NCI-H1436 (cell line): Measurements from ENCODE around the gene CDK14.
"Not testable (repeated sequence)": the region's sequence is repeated elsewhere in the genome, so short reads cannot be mapped to it uniquely, and the experiment has no call there.

Experiments
- DNase-seq: peaks from one replicate; lab custom pipeline; 2025; lab: John Stamatoyannopoulos, UW

The CDK14 gene

DNA sequence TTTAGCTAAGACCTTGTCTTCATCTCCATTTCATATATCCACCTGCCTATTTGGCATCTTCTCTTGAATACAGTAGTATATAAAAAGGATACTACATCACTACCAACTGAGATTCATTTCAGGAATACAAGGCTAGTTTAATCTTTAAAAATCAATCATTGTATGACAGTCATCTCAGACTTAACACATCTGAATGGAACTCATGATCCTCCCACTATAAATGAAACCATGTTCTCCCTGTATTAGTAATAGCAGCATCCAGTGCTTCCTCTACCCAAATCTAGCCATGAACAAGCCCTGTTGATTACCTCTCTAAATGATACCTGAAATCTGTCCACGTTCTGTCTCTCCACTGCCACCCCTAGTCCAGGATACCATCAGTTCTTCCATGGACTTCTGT is 196.2 kb downstream of the CDK14 start:
- no peak for DNase-seq

DNA sequence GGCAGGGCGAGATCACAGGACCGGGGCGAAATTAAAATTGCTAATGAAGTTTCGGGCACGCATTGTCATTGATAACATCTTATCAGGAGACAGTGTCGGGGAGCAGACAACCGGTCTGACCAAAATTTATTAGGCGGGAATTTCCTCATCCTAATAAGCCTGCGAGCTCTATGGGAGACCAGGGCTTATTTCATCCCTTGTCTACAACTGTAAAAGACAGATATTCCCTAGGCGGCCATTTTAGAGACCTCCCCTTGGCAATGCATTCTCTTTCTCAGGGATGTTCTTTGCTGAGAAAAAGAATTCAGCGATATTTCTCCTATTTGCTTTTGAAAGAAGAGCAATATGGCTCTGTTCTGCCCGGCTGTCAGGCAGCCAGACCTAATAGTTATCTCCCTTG is 198.1 kb downstream of the CDK14 start:
- not testable (repeated sequence) for DNase-seq

DNA sequence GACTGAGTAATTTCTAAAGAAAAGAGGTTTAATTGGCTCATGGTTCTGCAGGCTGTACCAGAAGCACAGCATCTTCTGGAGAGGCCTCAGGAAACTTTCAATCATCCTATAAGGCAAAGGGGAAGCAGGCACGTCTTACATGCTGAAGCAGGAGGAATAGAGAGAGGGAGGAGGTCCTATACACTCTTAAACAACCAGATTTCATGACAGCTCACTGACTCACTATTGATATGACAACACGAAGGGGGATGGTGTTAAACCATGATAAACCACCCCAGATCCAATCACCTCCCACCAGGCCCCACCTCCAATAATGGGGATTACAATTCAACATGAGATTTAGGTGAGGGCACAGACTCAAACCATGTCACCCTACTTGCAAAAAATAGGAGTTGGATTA is 201.5 kb downstream of the CDK14 start:
- DNase-seq, result no peak

DNA sequence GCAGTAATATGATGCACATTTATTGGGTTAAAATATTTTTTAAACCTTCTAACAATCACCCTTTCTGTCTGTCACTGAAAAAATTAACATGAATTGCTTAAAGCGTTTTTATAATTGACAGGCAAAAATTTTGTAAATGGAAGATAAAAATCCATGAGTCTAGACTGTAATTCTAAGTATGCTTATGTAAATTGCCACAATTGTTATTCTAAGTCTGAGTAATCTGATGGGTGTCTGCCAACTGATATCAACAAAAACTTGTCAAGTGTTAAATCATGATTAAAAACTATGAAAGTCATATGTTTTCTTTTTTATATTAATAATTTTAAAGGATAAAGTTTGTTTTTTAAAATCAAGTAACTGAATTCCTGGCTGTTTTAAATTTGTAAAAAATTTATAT is 208.2 kb downstream of the CDK14 start:
- DNase-seq, result no peak

DNA sequence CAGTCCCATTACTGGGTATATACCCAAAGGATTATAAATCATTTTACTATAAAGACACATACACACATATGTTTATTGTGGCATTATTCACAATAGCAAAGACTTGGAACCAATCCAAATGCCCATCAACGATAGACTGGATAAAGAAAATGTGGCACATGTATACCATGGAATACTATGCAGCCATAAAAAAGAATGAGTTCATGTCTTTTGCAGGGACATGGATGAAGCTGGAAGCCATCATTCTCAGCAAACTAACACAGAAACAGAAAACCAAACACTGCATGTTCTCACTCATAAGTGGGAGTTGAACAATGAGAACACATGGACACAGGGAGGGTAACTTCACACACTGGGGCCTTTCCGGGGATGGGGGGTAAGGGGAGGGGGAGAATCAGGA is 219.4 kb downstream of the CDK14 start:
- DNase-seq, result not testable (repeated sequence)

DNA sequence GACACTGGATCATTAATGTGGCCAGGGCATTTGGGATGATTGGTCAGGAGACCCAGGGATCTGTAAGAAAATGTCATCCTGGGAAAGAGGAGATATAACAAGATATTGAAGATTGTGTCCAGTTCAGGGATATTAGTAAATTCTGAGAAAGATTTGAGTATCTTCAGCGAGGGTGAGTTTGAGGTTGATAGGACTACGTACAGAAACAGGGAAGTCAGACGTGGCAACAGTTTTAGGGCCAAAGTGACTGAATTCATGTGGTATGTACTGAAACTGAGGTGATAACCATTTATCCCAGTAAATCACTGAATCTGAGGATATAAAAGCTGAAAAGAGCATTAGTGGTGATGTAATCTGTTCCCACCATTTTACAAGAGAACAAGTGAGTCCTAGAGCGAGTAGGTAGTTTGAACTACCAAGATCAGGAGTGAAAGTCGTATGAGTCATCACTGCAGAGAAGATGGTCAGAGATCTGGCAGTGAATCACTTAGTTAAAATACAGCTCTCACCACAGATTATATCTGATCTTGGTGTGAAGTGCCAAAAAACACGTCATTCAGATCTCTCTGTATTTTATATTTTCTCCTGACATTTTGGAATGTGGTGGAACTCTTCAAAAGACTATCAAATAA is 220.5 kb downstream of the CDK14 start:
- no peak for DNase-seq

DNA sequence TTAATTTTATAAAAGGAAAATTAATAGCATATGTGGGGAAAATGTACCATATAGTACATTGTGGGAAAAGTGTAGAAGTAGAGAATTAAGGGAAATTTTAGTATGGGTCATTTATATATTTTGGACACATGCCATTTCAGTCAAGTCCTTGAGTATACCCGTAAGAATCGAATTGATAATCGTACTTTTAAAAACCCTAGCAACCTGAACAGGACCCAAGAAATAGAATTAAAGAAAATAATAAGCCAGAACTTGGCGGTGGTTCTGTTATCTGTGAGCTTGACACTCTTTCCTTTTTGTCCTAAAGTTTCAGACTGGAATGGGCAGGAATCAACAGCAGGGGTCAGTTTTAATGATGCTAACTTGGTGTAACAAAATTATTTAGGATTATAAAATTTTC is 221.0 kb downstream of the CDK14 start:
- DNase-seq, result no peak

DNA sequence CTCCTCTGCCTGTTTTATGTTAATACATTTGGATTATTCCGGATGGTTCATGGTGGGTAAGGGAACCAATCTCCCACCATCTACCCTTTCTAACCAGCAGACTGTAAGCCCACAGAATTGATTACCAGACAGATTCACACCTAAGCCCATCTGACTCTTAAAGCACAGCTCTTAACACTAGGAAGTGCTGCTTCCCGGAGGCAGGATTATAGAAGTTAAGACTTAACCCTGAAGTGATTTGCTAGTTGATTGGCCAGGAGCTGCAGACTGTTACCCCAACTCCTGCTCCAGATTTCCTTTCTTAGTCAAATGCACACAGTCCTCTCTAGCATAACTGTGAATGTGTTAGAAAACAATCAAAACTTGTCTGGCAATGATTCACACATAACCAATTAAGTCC is 221.7 kb downstream of the CDK14 start:
- no peak for DNase-seq

DNA sequence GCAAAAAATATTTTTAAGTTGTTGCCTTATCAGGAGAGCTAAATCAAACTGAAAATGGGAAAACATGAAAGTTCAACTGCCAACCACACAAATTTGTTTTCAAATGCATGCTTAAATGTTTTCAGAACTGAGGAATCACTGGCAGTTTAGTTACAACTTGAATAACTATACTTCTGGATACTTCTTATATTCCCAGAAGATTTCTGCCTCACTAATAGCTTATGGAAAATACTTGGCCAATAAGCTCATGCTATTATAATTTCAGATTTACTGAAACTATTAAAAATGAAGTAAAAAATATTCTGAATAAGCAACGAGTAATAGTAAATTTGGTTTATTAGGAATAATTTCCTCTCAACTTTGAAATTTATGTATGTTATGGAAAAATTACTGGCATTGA is 222.2 kb downstream of the CDK14 start:
- DNase-seq, result no peak

DNA sequence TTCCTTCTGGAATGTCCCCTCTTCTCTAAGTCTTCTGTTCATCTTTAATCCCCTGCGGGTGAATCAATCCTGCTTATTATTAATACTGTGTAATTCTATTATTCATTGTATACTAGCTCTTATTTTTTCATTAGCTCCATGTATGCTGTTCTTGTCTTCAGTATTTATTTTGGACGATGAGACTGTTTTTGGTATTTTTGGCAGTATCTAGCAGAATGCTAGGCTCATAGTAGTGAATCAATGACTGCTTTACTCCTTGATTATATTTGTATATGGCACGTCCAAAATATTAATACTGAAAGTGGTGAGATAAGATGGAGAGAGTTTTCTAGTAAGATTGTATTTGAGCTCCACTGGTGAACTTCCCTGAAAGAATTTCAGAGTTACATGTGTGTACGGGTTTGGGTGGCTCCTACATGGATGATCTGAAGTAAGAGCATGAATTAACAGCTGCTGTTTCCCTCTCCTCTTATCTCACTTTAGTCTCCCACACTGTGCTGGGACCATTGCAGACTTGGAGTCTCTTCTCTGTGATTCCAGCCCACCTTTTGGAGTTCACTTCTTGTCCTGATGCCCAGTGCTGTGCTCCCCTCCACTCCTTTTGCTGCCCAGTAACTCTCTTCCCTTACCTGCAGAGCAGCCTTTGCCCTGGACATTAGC is 226.0 kb downstream of the CDK14 start:
- no peak for DNase-seq

DNA sequence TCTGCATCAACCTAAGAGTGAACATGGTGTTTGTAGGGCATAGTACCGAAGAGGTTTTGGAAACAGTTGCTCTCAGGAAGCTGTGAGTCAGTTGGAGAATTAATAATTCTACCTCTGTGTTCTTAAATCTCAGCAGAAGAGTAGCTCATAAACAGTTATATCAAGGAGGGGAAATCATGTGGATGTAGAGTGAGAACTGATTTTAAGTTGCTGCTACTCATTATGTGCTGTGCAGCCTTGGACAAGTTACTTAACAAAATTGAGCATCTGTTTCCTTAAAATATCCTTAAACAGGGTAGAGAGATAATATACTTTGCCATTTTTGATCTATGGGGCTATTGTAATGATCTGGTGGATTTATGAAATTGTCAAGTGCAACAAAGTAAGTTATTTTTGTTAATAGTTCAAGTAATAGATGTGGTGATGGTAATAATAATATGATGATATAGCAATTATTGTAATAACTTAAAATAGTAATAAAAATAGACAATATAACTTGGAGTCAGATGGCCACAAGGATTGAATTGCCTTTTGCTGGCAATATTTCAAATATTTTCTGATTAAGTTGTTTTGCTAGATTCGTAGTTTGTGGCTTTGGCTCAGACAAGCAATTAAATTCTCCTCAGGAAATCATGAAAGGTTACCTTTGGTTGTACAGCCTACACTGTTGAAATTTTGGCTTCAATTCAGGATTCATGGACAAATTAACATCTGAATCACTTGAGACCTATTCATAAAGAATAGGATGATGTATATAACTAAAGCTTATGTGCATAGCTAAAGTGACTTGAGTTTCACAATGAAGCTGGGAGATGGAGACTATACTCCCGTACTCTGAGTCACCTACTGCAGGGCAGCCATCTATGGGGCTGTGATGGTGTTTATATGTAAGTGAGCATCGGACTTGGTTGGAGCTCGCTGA is 228.5 kb downstream of the CDK14 start:
- DNase-seq, result no peak

DNA sequence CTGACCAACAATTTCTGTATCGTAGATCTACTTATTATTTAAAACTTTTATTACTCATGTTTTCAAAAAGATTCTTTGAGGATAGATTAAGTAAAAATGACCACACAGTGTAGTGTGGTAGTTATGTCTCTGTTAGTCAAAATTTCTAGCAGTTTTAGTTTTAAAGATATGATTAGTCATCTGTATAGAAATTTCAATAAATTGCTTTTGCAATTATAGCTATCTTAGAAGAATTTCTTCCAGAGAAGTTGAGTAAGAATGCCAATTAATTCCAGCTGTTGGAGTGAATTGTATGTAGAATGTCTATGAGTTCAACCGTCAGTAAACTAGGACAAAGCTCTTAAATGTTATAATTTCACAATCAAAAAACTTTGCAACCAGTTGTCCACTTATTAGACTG is 229.7 kb downstream of the CDK14 start:
- no peak for DNase-seq

DNA sequence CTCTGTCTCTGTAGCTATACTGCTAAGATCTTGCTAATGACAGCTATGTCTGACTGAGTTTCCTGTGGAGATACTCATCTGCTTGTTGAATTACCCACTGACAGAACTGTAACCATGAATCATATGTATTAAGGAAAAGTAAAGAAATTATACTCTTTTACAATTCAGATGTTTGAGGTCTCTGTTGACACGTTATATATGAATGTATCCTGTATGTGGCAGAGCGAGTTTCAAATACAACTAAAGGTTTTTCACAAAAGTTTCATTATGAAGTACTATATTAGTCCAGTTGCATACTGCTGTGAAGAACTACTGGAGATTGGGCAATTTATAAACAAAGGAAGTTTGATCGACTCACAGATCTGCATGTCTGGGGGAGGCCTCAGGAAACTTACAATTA is 232.5 kb downstream of the CDK14 start:
- no peak for DNase-seq

DNA sequence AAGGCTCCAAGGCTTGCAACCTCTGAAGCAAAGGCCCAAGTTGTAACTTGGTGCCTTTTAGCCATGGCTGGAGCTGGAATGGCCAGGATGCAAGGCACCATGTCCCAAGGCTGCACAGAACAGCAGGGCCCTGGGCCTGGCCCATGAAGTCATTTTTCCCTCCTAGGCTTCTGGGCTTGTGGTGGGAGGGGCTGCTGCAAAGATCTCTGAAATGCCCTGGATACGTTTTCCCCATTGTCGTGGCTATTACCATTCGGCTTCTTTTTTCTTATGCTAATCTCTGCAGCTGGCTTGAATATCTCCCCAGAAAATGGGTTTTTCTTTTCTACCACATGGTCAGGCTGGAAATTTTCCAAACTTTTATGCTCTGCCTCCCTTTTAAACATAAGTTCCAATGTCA is 234.2 kb downstream of the CDK14 start:
- DNase-seq, result no peak

DNA sequence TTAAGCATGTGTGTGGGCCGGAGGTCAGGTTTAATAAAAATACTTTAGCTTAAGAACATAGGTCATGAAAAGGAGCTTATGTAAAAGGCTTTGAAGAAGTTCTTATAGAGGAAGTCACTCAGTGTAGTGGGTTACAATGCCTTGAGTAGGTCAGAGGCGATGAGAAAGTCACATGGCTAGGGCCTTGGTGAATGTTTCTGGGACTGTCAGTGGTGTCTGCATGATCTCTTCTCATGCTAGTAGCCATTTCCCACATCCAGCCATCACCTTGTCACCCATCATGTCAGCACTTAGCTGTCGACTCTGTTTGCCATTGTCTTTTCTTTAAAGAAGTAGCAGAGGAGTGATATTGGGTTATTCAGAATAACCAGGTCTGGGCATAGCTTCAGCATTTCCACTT is 236.6 kb downstream of the CDK14 start:
- no peak for DNase-seq

DNA sequence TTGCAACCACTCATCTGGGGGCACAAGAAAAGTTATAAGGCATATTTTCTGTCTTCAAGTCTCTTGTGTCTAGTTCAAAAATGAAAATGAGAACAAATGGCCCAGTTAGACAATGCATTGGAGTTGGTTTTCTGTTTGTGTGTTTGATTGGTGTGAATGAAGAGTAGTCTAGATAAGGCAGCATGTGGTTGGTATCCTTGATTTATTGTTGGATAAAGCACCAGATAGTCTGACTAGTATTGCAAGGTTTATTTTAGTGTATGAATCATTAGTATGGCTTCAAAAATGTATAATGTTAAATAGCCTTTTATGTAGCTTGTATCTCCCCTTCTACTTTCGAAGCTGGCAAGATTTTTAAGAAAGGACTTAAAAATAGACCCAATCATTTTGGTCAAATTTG is 237.3 kb downstream of the CDK14 start:
- no peak for DNase-seq

DNA sequence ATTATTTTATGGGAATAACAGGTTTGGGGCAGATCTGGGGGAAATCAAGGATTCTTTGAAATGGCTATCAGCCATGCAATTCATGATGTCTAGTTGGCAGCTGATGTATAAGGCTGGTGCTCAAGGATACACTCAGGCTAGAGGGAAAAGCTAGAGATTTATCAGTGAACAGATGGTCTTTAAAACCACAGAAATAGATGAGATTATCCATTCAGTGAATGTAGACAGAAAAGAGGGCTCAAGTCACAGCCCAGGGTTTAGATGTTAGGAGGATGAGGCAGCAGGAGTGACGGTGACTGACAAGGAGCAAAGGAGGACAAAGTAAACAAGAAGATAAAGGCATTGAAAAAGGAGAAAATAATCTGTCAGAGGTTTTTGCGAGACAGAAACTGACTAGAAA is 238.7 kb downstream of the CDK14 start:
- no peak for DNase-seq

DNA sequence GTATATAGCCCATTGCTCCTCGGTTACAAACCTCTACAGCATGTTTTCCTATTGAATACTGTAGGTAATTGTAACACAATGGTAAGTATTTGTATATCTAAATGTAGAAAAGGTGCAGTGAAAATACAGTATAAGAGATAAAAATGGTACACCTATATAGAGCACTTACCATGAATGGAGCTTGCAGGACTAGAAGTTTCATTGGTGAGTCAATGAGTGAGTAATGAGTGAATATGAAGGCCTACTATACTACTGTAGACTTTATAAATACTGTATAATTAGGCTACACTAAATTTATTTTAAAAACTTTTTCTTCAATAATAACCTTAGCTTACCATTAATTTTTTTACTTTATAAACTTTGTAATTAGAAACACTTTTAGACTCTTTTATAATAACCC is 239.7 kb downstream of the CDK14 start:
- no peak for DNase-seq

DNA sequence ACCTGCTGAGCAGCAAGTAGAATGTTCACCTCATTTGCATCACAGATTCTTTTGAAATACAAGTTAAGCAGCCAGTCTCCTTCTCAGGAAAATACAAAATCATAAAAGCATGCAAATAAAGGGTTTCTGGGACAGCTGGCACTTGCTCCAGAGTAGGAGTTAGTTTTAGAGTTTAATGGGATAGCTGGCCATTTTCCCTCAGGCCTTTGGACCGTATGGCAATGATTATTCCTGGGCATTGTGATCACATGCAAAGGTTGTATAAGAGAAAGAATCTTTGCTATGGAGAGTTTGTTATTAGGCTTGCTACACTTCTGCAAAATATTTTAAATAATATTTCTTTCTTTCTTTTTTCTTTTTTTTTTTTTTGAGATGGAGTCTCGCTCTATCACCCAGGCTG is 240.8 kb downstream of the CDK14 start:
- no peak for DNase-seq

DNA sequence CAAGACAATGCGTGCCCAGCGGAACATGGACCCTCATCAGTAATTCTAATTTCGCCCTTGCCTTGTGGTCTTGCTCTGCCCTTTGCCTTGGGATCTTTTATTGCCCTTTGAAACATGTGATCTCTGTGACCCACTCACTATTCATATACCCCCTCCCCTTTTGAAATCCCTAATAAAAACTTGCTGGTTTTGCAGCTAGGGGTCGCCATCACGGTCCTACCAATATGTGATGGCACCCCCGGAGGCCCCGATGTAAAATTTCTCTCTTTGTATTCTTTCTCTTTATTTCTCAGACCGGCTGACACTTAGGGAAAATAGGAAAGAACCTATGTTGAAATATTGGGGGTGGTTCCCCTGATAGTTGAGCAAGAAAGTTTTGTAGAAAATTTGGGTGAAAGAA is 242.7 kb downstream of the CDK14 start:
- DNase-seq, result no peak

DNA sequence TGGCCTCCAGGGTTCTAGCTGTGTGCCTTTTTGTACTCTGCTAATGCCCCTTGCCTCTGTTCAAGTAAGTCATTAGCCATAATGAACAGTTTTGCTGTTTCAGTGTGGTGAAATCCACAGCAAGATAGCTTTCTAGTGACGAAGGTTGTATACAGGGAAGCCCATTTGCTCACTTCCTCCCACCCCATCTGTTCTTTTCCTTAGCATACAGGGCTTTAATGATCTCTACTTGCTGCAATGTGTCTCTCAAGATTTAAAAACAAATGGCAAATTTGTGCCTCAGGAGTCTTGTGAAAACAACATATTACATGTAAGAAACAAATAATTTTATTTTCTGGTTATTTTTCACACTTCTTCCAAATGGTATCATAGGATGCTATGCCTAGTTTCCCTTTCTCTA is 243.2 kb downstream of the CDK14 start:
- DNase-seq, result no peak

DNA sequence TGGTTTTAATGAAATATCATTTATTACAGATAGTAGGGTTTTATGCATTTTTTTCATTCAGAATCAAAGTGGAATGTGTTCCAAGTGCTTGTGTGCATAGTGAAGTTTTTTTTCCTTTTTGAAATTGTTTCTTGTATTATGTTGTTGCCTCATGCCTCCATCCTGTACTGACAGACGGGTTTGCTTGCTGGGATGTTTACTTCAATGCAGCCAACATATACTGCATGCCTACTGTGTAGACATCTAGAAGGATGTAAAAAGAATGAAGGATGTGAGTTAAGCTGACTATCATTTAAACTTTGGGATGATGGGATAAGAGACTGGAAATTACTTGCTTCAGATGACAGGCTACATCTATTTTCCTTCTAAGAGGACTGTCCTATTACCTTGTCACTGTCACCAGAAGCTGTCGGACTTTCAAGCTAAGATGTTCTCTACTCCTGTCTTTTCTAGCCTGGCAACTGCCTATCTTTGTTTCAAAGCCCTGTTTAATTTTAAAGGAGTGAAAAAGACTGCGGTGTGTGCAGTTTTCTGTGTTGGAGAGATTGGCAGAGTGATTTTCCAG is 243.7 kb downstream of the CDK14 start:
- no peak for DNase-seq
